Measurements from ENCODE around the gene SIT1. TPM values are rescaled to one million over a fixed set of nuclear protein-coding genes. Genes with fewer than 3 reads are reported as not detected.

The SIT1 gene
- polyA plus RNA-seq, 1 donor (not counting 4 experiments of a cell fraction or from before 2014, with no cell fraction given), result not detected

- no peak overlapping the region for H3K27ac ChIP-seq (ENCODE audit: control insufficient read depth, insufficient read depth, low read length)
Measured at GRCh38 chr9:35687972-35688557, 37.3 kb upstream of the SIT1 start.

DNA sequence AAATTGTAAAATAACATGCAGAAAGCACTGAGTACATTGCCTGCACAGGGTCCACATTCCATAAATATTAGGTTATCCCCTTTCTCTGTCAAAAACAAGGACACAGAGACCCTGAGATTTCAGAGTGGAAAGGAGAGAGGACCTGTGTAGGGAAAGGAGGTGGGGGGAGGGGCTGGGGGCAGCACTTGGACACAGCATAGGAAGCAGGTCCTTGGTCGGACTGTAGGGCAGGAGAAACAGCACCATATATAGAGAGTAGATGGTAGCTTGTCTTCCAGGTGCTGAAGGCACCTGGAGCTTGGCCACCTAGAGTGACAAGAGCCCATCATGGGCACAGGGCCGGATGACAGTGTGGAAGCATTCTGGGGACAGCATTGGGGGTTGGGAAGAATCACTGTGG is 36.6 kb upstream of the SIT1 start:
- no peaks in the 10 kb centered on the region for H4K20me1 ChIP-seq (ENCODE audit: control insufficient read depth, extremely low read depth, insufficient read depth, low read length)
- H2AFZ ChIP-seq (ENCODE audit: control insufficient read depth, low read length), result no peak overlapping the region
- H3K9ac ChIP-seq (ENCODE audit: control insufficient read depth, extremely low read depth, insufficient read depth, low read length), result no peak overlapping the region
- peaks cover 4 to 6% of the 10 kb centered on the region in 2 experiments for H3K36me3 ChIP-seq (ENCODE audit: control insufficient read depth in 2 of 2, extremely low read depth in 1 of 2, insufficient read depth in 2 of 2, low read length in 2 of 2)
- H3K27ac ChIP-seq (ENCODE audit: control insufficient read depth, insufficient read depth, low read length), result no peak overlapping the region
- no peaks in the 10 kb centered on the region for H3K27me3 ChIP-seq (ENCODE audit: control insufficient read depth, extremely low read depth, insufficient read depth, low read length)
- peaks cover 16% of the 10 kb centered on the region for H3K4me1 ChIP-seq (ENCODE audit: control insufficient read depth, extremely low read depth, insufficient read depth, low read length)
- no peak overlapping the region for H3K4me3 ChIP-seq (ENCODE audit: control insufficient read depth in 2 of 3, extremely low read depth in 1 of 3, insufficient read depth in 2 of 3, low read depth in 1 of 3, low read length in 3 of 3)
- DNase-seq (ENCODE audit: low read depth, low spot score) (no peak), FAIRE-seq (no peak)
- no peaks in the 10 kb centered on the region for H3K9me1 ChIP-seq (ENCODE audit: control insufficient read depth, extremely low read depth, insufficient read depth, low read length)
- dilution Hi-C loops (cut with MboI; ENCODE audit: extremely low pct_ligation_motif_present, low sequenced_read_pairs), result no loop called here
- no peak overlapping the region for H3K4me2 ChIP-seq (ENCODE audit: control insufficient read depth, extremely low read depth, insufficient read depth, low read depth, low read length)
- no peaks in the 10 kb centered on the region for H3K79me2 ChIP-seq (ENCODE audit: control insufficient read depth, insufficient read depth, low read length)
- H3K9me3 ChIP-seq (ENCODE audit: control insufficient read depth, low read depth, low read length), result no peaks in the 10 kb centered on the region
- TF ChIP-seq EZH2 (IDR thresholded peaks at IDR 0.05; ENCODE audit: low read length) (no peak), CTCF (optimal IDR thresholded peaks at IDR 0.05 in 1 of 3, IDR thresholded peaks at IDR 0.05 in 1 of 3, conservative IDR thresholded peaks at IDR 0.05 in 1 of 3; ENCODE audit: extremely low read depth in 1 of 3, insufficient read depth in 2 of 3, low read length in 3 of 3) (no peak)

More at GRCh38 chr9:35687972-35688557, 37.3 kb upstream of the SIT1 start:
- Histone ChIP-seq H2AFZ (ENCODE audit: control insufficient read depth, low read length) (no peak overlapping the region), H3K9me1 (ENCODE audit: control insufficient read depth, extremely low read depth, insufficient read depth, low read length) (no peaks in the 10 kb centered on the region), H3K4me1 (ENCODE audit: control insufficient read depth, extremely low read depth, insufficient read depth, low read length) (peaks cover 16% of the 10 kb centered on the region), H3K36me3 (ENCODE audit: control insufficient read depth in 2 of 2, extremely low read depth in 1 of 2, insufficient read depth in 2 of 2, low read length in 2 of 2) (peaks cover 0 to 4% of the 10 kb centered on the region in 2 experiments), H3K79me2 (ENCODE audit: control insufficient read depth, insufficient read depth, low read length) (no peaks in the 10 kb centered on the region), H3K9ac (ENCODE audit: control insufficient read depth, extremely low read depth, insufficient read depth, low read length) (no peak overlapping the region), H3K9me3 (ENCODE audit: control insufficient read depth, low read depth, low read length) (no peaks in the 10 kb centered on the region), H3K4me2 (ENCODE audit: control insufficient read depth, extremely low read depth, insufficient read depth, low read depth, low read length) (peak overlapping the region; percentile 73), H3K27me3 (ENCODE audit: control insufficient read depth, extremely low read depth, insufficient read depth, low read length) (no peaks in the 10 kb centered on the region), H4K20me1 (ENCODE audit: control insufficient read depth, extremely low read depth, insufficient read depth, low read length) (no peaks in the 10 kb centered on the region), H3K4me3 (ENCODE audit: control insufficient read depth in 2 of 3, extremely low read depth in 1 of 3, insufficient read depth in 2 of 3, low read depth in 1 of 3, low read length in 3 of 3) (peak overlapping the region in 1 of 3 experiments; percentile 35)
- TF ChIP-seq EZH2 (IDR thresholded peaks at IDR 0.05; ENCODE audit: low read length) (no peak), CTCF (optimal IDR thresholded peaks at IDR 0.05 in 1 of 3, IDR thresholded peaks at IDR 0.05 in 1 of 3, conservative IDR thresholded peaks at IDR 0.05 in 1 of 3; ENCODE audit: extremely low read depth in 1 of 3, insufficient read depth in 2 of 3, low read length in 3 of 3) (no peak)
- no peak for FAIRE-seq
- no peak for DNase-seq (ENCODE audit: low read depth, low spot score)
- dilution Hi-C loops (cut with MboI; ENCODE audit: extremely low pct_ligation_motif_present, low sequenced_read_pairs), result no loop called here
